B cell (primary cell): Measurements from ENCODE around the gene SLAIN2. TPM values are rescaled to one million over a fixed set of nuclear protein-coding genes. Genes with fewer than 3 reads are reported as not detected.

ENCODE experiments used
- ATAC-seq: fragments of 200-7000 bp; cut with Tn5 transposase; one replicate; pipeline ENCODE4 v1.10.0; 2021; ENCODE audit warnings: low read depth, mild to moderate bottlenecking, moderate number of reproducible peaks, moderate library complexity
- CTCF ChIA-PET: fragments of 350-600 bp; sonication (Branson Sonifier 250); formaldehyde crosslinking; loops from one replicate; lab custom pipeline; 2021; ENCODE audit warnings: antibody characterized with exemption, inconsistent platforms; lab: Charles Lee
- POLR2A ChIA-PET: fragments of 350-600 bp; sonication (Branson Sonifier 250); formaldehyde crosslinking; loops from one replicate; lab custom pipeline; 2021; ENCODE audit warnings: antibody characterized with exemption; lab: Charles Lee
- DNase-seq: peaks from one replicate; pipeline ENCODE4 v3.0.0; 2013
- H2AFZ ChIP-seq: 2 replicates; pipeline ENCODE4 v1.6.1; 2012; ENCODE audit warnings: mild to moderate bottlenecking, low read depth, low read length; ENCODE audit not compliant: insufficient read depth, poor library complexity, severe bottlenecking
- H3K27ac ChIP-seq, 2 donors: 1 replicate in 1 of 2; 2 replicates in 1 of 2; pipeline ENCODE4 v1.5.1; 2012 to 2013; ENCODE audit warnings: low read length in 2 of 2, mild to moderate bottlenecking in 2 of 2, moderate library complexity in 1 of 2
- H3K27me3 ChIP-seq, 4 experiments: fragments of 200-600 bp in 1 of 4; sonication (generic) in 1 of 4; replicated peaks in 1 of 4; 1 replicate in 2 of 4; 2 replicates in 2 of 4; pipeline versions ENCODE4 v1.6.1 to v1.7.0; 2013 to 2016; ENCODE audit warnings: low read length in 3 of 4, mild to moderate bottlenecking in 2 of 4, mixed read lengths in 1 of 4, moderate library complexity in 1 of 4; ENCODE audit not compliant: insufficient read depth in 4 of 4, control insufficient read depth in 3 of 4; ENCODE audit errors: control extremely low read depth in 1 of 4
- H3K36me3 ChIP-seq, 2 experiments: replicated peaks in 1 of 2; 1 replicate in 1 of 2; 2 replicates in 1 of 2; pipeline versions ENCODE4 v1.6.1 to v1.7.1; 2013; ENCODE audit warnings: low read length in 1 of 2; ENCODE audit not compliant: insufficient read depth in 2 of 2, control insufficient read depth in 1 of 2; ENCODE audit errors: control extremely low read depth in 1 of 2, extremely low read depth in 1 of 2
- H3K4me1 ChIP-seq, 2 donors: fragments of 200-600 bp in 1 of 2; sonication (generic) in 1 of 2; 1 replicate in 1 of 2; 2 replicates in 1 of 2; pipeline versions ENCODE4 v1.5.1 to v1.6.1; 2013 to 2017; ENCODE audit warnings: low read length in 2 of 2; ENCODE audit not compliant: control insufficient read depth in 2 of 2, insufficient read depth in 2 of 2
- H3K4me2 ChIP-seq: replicated peaks from 2 replicates; pipeline ENCODE3; 2012; ENCODE audit warnings: mild to moderate bottlenecking, low read depth, low read length; ENCODE audit not compliant: poor library complexity, severe bottlenecking
- H3K4me3 ChIP-seq, 5 experiments: fragments of 200-600 bp in 1 of 5; sonication (generic) in 1 of 5; 1 replicate in 3 of 5; 2 replicates in 2 of 5; pipeline versions ENCODE4 v1.5.1 to v1.7.0; 2011 to 2016; ENCODE audit warnings: low read length in 4 of 5, mild to moderate bottlenecking in 4 of 5, low read depth in 2 of 5, control low read depth in 1 of 5, moderate library complexity in 1 of 5; ENCODE audit not compliant: insufficient read depth in 1 of 5; ENCODE audit errors: control extremely low read depth in 1 of 5, extremely low read depth in 1 of 5
- H3K79me2 ChIP-seq: fragments of 200-600 bp; sonication (generic); one replicate; pipeline ENCODE4 v1.6.0; 2016; ENCODE audit warnings: low read length; ENCODE audit not compliant: control insufficient read depth, insufficient read depth
- H3K9ac ChIP-seq: fragments of 200-600 bp; sonication (generic); 2 replicates; pipeline ENCODE4 v1.6.1; 2017; ENCODE audit warnings: mild to moderate bottlenecking, low read length, moderate library complexity
- H3K9me3 ChIP-seq, 3 donors: one replicate each; pipeline versions ENCODE4 v1.6.1 to v1.7.1; 2013; ENCODE audit warnings: low read length in 2 of 3; ENCODE audit not compliant: control insufficient read depth in 2 of 3, insufficient read depth in 1 of 3; ENCODE audit errors: control extremely low read depth in 1 of 3
- H4K20me1 ChIP-seq: 2 replicates; pipeline ENCODE4 v1.6.0; 2012; ENCODE audit warnings: mild to moderate bottlenecking, low read length; ENCODE audit not compliant: insufficient read depth, control insufficient read depth, poor library complexity, severe bottlenecking
- H3K27ac Mint-ChIP-seq: one replicate; pipeline ENCODE4 v1.8.0; 2021; ENCODE audit warnings: mixed read lengths
- H3K27me3 Mint-ChIP-seq: one replicate; pipeline ENCODE4 v1.8.0; 2021; ENCODE audit warnings: mixed read lengths
- H3K4me1 Mint-ChIP-seq: one replicate; pipeline ENCODE4 v1.8.0; 2021; ENCODE audit warnings: mixed read lengths
- H3K4me3 Mint-ChIP-seq: one replicate; pipeline ENCODE4 v1.8.0; 2021; ENCODE audit warnings: mixed read lengths
- H3K9me3 Mint-ChIP-seq: one replicate; pipeline ENCODE4 v1.8.0; 2022; ENCODE audit warnings: mixed read lengths; ENCODE audit not compliant: insufficient read depth
- CTCF ChIP-seq: fragments of 200-600 bp; IDR thresholded peaks from one replicate; pipeline ENCODE4 v1.8.0; 2022; ENCODE audit warnings: antibody characterized with exemption, mild to moderate bottlenecking
- EZH2 ChIP-seq: IDR thresholded peaks from 2 replicates; pipeline ENCODE4 v1.6.1; 2012; ENCODE audit warnings: borderline replicate concordance, low read depth, mild to moderate bottlenecking, moderate library complexity, low read length; ENCODE audit not compliant: insufficient read depth, poor library complexity, severe bottlenecking
- WGBS: methylation state at CpG from one replicate; pipeline ENCODE4 v1.1.5; 2013; ENCODE audit warnings: missing lambda C conversion rate; ENCODE audit not compliant: insufficient coverage; 5-methylcytosine and 5-hydroxymethylcytosine counted together
- intact Hi-C: fragments of 100-400 bp; cut with micrococcal nuclease; formaldehyde crosslinking; loops from one replicate; pipeline ENCODE4 v1.10.0; 2022
- polyA plus RNA-seq: library from polyadenylated mRNA; depleted of rRNA; stranded (reverse); fragments of >200 nt; gene quantifications from 2 replicates; pipeline ENCODE4 v1.2.3, GENCODE V29; 2012
- total RNA-seq, 2 donors: library from RNA; stranded (reverse); fragments of 120-200 nt in 1 of 2; gene quantifications; 1 replicate in 1 of 2; 2 replicates in 1 of 2; pipeline versions ENCODE4 v1.2.3 to v1.2.4, GENCODE V29; 2013 to 2022

The SLAIN2 gene
- total and polyA plus RNA-seq, 2 donors (not counting 1 experiment from before 2014, with no cell fraction given) = 19.7 to 69.1 TPM

- TF ChIP-seq EZH2 (no peak), CTCF (no peak)
- no peak for ATAC-seq
- Histone ChIP-seq H3K27ac (no peak overlapping the region), H4K20me1 (no peaks in the 10 kb centered on the region), H3K79me2 (no peaks in the 10 kb centered on the region), H3K36me3 (no peaks in the 10 kb centered on the region), H3K4me3 (no peak overlapping the region), H3K9me3 (no peaks in the 10 kb centered on the region), H3K4me2 (no peak overlapping the region), H3K4me1 (peaks cover 0 to 3% of the 10 kb centered on the region in 2 donors), H3K9ac (no peak overlapping the region), H3K27me3 (peaks cover 0 to 3% (median 0%) of the 10 kb centered on the region in 4 experiments), H2AFZ (no peak overlapping the region)
- Mint-ChIP-seq H3K9me3 (peaks cover 8% of the 10 kb centered on the region), H3K27me3 (no peaks in the 10 kb centered on the region), H3K4me3 (no peak overlapping the region), H3K4me1 (no peaks in the 10 kb centered on the region), H3K27ac (no peak overlapping the region)
- intact Hi-C loops = no loop called here
- CTCF ChIA-PET = no interaction called here
- DNase-seq = no peak
- 78% methylated on average over 1 of the region's 5 CpGs for WGBS
- POLR2A ChIA-PET = no interaction called here
Measured at GRCh38 chr4:48467891-48468290, 126.6 kb downstream of the SLAIN2 start.

GRCh38 chr4:48470137-48470536 lies 128.8 kb downstream of the SLAIN2 start:
- Histone ChIP-seq H3K4me2 (no peak overlapping the region), H3K4me1 (peaks cover 0 to 3% of the 10 kb centered on the region in 2 donors), H2AFZ (no peak overlapping the region), H3K9ac (no peak overlapping the region), H3K27ac (no peak overlapping the region), H3K4me3 (no peak overlapping the region), H3K9me3 (no peaks in the 10 kb centered on the region), H3K79me2 (no peaks in the 10 kb centered on the region), H4K20me1 (no peaks in the 10 kb centered on the region), H3K36me3 (no peaks in the 10 kb centered on the region), H3K27me3 (no peaks in the 10 kb centered on the region)
- H3K27ac Mint-ChIP-seq = no peak overlapping the region
- no CpG with 5 or more reads among the region's 1 CpG for WGBS
- TF ChIP-seq CTCF = no peak
- TF ChIP-seq EZH2 = no peak
- no peaks in the 10 kb centered on the region for H3K9me3 Mint-ChIP-seq
- ChIA-PET POLR2A (no interaction called here), CTCF (no interaction called here)
- ATAC-seq (no peak), DNase-seq (no peak)
- H3K4me3 Mint-ChIP-seq = no peak overlapping the region
- intact Hi-C loops = no loop called here
- peaks cover 3% of the 10 kb centered on the region for H3K27me3 Mint-ChIP-seq
- H3K4me1 Mint-ChIP-seq = no peaks in the 10 kb centered on the region
